ENCODE data around the gene SPIRE2.

The SPIRE2 gene

GRCh38 chr16:89884041-89884421 is 55.8 kb downstream of the SPIRE2 start:
- Mint-ChIP-seq H3K36me3 (ENCODE audit: low read depth) (peaks cover 42% of the 10 kb centered on the region), H3K27me3 (no peaks in the 10 kb centered on the region), H3K27ac (no peak overlapping the region), H3K9me3 (no peaks in the 10 kb centered on the region), H3K4me3 (no peak overlapping the region), H3K4me1 (peaks cover 2% of the 10 kb centered on the region)
- DNase-seq (no peak), ATAC-seq (no peak)

GRCh38 chr16:89887243-89887642 is 59.0 kb downstream of the SPIRE2 start:
- DNase-seq (no peak), ATAC-seq (no peak)
- no peak overlapping the region for H3K27ac Mint-ChIP-seq
- H3K27me3 Mint-ChIP-seq: no peaks in the 10 kb centered on the region
- no peaks in the 10 kb centered on the region for H3K9me3 Mint-ChIP-seq
- H3K4me1 Mint-ChIP-seq: peaks cover 12% of the 10 kb centered on the region
- peaks cover 49% of the 10 kb centered on the region for H3K36me3 Mint-ChIP-seq (ENCODE audit: low read depth)
- H3K4me3 Mint-ChIP-seq: no peak overlapping the region

- peak overlapping the region; percentile 46 for H3K27ac Mint-ChIP-seq
- ATAC-seq (peak; percentile 86), DNase-seq (peak; percentile 34)
- H3K9me3 Mint-ChIP-seq: no peaks in the 10 kb centered on the region
- H3K36me3 Mint-ChIP-seq (ENCODE audit: low read depth): peaks cover 43% of the 10 kb centered on the region
- no peaks in the 10 kb centered on the region for H3K27me3 Mint-ChIP-seq
- peaks cover 12% of the 10 kb centered on the region for H3K4me1 Mint-ChIP-seq
- no peak overlapping the region for H3K4me3 Mint-ChIP-seq
These were observed 61.9 kb downstream of the SPIRE2 start for GRCh38 chr16:89890200-89890599.

GRCh38 chr16:89890886-89891657 is 62.8 kb downstream of the SPIRE2 start:
- DNase-seq (no peak), ATAC-seq (no peak)
- no peak overlapping the region for H3K27ac Mint-ChIP-seq
- H3K4me3 Mint-ChIP-seq: no peak overlapping the region
- H3K9me3 Mint-ChIP-seq: no peaks in the 10 kb centered on the region
- peaks cover 43% of the 10 kb centered on the region for H3K36me3 Mint-ChIP-seq (ENCODE audit: low read depth)
- peaks cover 12% of the 10 kb centered on the region for H3K4me1 Mint-ChIP-seq
- H3K27me3 Mint-ChIP-seq: no peaks in the 10 kb centered on the region

- Mint-ChIP-seq H3K27me3 (no peaks in the 10 kb centered on the region), H3K9me3 (no peaks in the 10 kb centered on the region), H3K36me3 (ENCODE audit: low read depth) (peaks cover 39% of the 10 kb centered on the region), H3K27ac (no peak overlapping the region), H3K4me3 (no peak overlapping the region), H3K4me1 (peaks cover 12% of the 10 kb centered on the region)
- DNase-seq (no peak), ATAC-seq (no peak)
These were observed 63.9 kb downstream of the SPIRE2 start for GRCh38 chr16:89892055-89892630.

- Mint-ChIP-seq H3K27me3 (no peaks in the 10 kb centered on the region), H3K27ac (no peak overlapping the region), H3K36me3 (ENCODE audit: low read depth) (peaks cover 39% of the 10 kb centered on the region), H3K4me3 (no peak overlapping the region), H3K9me3 (no peaks in the 10 kb centered on the region), H3K4me1 (peaks cover 12% of the 10 kb centered on the region)
- DNase-seq: no peak
- no peak for ATAC-seq
These were observed 64.4 kb downstream of the SPIRE2 start for GRCh38 chr16:89892635-89893034.

- H3K27ac Mint-ChIP-seq: no peak overlapping the region
- no peaks in the 10 kb centered on the region for H3K9me3 Mint-ChIP-seq
- no peaks in the 10 kb centered on the region for H3K27me3 Mint-ChIP-seq
- peaks cover 12% of the 10 kb centered on the region for H3K4me1 Mint-ChIP-seq
- ATAC-seq (no peak), DNase-seq (no peak)
- peaks cover 37% of the 10 kb centered on the region for H3K36me3 Mint-ChIP-seq (ENCODE audit: low read depth)
- H3K4me3 Mint-ChIP-seq: no peak overlapping the region
These were observed 65.6 kb downstream of the SPIRE2 start for GRCh38 chr16:89893642-89894548.

- H3K27me3 Mint-ChIP-seq: no peaks in the 10 kb centered on the region
- ATAC-seq (no peak), DNase-seq (no peak)
- H3K9me3 Mint-ChIP-seq: no peaks in the 10 kb centered on the region
- no peak overlapping the region for H3K4me3 Mint-ChIP-seq
- H3K4me1 Mint-ChIP-seq: peaks cover 13% of the 10 kb centered on the region
- H3K36me3 Mint-ChIP-seq (ENCODE audit: low read depth): peaks cover 45% of the 10 kb centered on the region
- H3K27ac Mint-ChIP-seq: no peak overlapping the region
These were observed 67.4 kb downstream of the SPIRE2 start for GRCh38 chr16:89895482-89896250.

GRCh38 chr16:89897204-89897603 is 68.9 kb downstream of the SPIRE2 start:
- Mint-ChIP-seq H3K27ac (no peak overlapping the region), H3K36me3 (ENCODE audit: low read depth) (peaks cover 36% of the 10 kb centered on the region), H3K9me3 (no peaks in the 10 kb centered on the region), H3K27me3 (no peaks in the 10 kb centered on the region), H3K4me3 (no peak overlapping the region), H3K4me1 (peaks cover 10% of the 10 kb centered on the region)
- DNase-seq (no peak), ATAC-seq (no peak)

- ATAC-seq (no peak), DNase-seq (no peak)
- peaks cover 10% of the 10 kb centered on the region for H3K4me1 Mint-ChIP-seq
- H3K9me3 Mint-ChIP-seq: no peaks in the 10 kb centered on the region
- H3K27ac Mint-ChIP-seq: no peak overlapping the region
- no peaks in the 10 kb centered on the region for H3K27me3 Mint-ChIP-seq
- peaks cover 29% of the 10 kb centered on the region for H3K36me3 Mint-ChIP-seq (ENCODE audit: low read depth)
- H3K4me3 Mint-ChIP-seq: no peak overlapping the region
These were observed 70.1 kb downstream of the SPIRE2 start for GRCh38 chr16:89898201-89898967.

GRCh38 chr16:89899879-89900481 is 71.7 kb downstream of the SPIRE2 start:
- no peaks in the 10 kb centered on the region for H3K27me3 Mint-ChIP-seq
- ATAC-seq: peak; percentile 42
- no peak overlapping the region for H3K4me3 Mint-ChIP-seq
- H3K9me3 Mint-ChIP-seq: no peaks in the 10 kb centered on the region
- H3K27ac Mint-ChIP-seq: peak overlapping the region; percentile 18
- peaks cover 10% of the 10 kb centered on the region for H3K4me1 Mint-ChIP-seq
- H3K36me3 Mint-ChIP-seq (ENCODE audit: low read depth): peaks cover 27% of the 10 kb centered on the region
- DNase-seq: no peak

GRCh38 chr16:89900885-89901284 is 72.6 kb downstream of the SPIRE2 start:
- no peaks in the 10 kb centered on the region for H3K27me3 Mint-ChIP-seq
- DNase-seq (no peak), ATAC-seq (no peak)
- no peak overlapping the region for H3K4me3 Mint-ChIP-seq
- H3K36me3 Mint-ChIP-seq (ENCODE audit: low read depth): peaks cover 25% of the 10 kb centered on the region
- no peaks in the 10 kb centered on the region for H3K9me3 Mint-ChIP-seq
- no peak overlapping the region for H3K27ac Mint-ChIP-seq
- H3K4me1 Mint-ChIP-seq: peaks cover 10% of the 10 kb centered on the region

GRCh38 chr16:89902980-89903379 is 74.7 kb downstream of the SPIRE2 start:
- H3K27ac Mint-ChIP-seq: no peak overlapping the region
- H3K27me3 Mint-ChIP-seq: no peaks in the 10 kb centered on the region
- no peak for DNase-seq
- peaks cover 10% of the 10 kb centered on the region for H3K4me1 Mint-ChIP-seq
- H3K36me3 Mint-ChIP-seq (ENCODE audit: low read depth): peaks cover 27% of the 10 kb centered on the region
- H3K4me3 Mint-ChIP-seq: no peak overlapping the region
- H3K9me3 Mint-ChIP-seq: no peaks in the 10 kb centered on the region
- ATAC-seq: no peak

All from activated naive CD8-positive, alpha-beta T cell treated with anti-CD3 and anti-CD28 coated beads, Interleukin-2, amount 50 U/mL, for 24 hours (primary cell).